Naive thymus-derived CD8-positive, alpha-beta T cell (primary cell): ENCODE data around the gene RNF224. TPM values are rescaled to one million over a fixed set of nuclear protein-coding genes. Genes with fewer than 3 reads are reported as not detected.

Experiments used
- ATAC-seq, 2 donors: fragments of 150-1000 bp; cut with Tn5 transposase in 1 of 2; sonication (Bioruptor Pico), chemical (Tn5 transposase) in 1 of 2; 1 replicate in 1 of 2; 2 replicates in 1 of 2; pipeline ENCODE4 v1.10.0; 2021; ENCODE audit warnings: mild to moderate bottlenecking in 2 of 2, moderate library complexity in 2 of 2
- POLR2A ChIA-PET: fragments of 350-600 bp; sonication (Branson Sonifier 250); formaldehyde crosslinking; loops from one replicate; lab custom pipeline; 2021; ENCODE audit warnings: antibody characterized with exemption; lab: Charles Lee
- DNase-seq, 10 donors: peaks; one replicate each; pipeline versions ENCODE4 v3.0.0 to v3.0.0-alpha.2; 2020 to 2022
- H3K27ac Mint-ChIP-seq, 10 donors: one replicate each; pipeline ENCODE4 v1.8.0; 2020 to 2022; ENCODE audit warnings: mild to moderate bottlenecking in 10 of 10, mixed read lengths in 10 of 10, moderate library complexity in 4 of 10, inconsistent platforms in 1 of 10
- H3K27me3 Mint-ChIP-seq, 5 donors: one replicate each; pipeline ENCODE4 v1.8.0; 2021 to 2022; ENCODE audit warnings: mixed read lengths in 5 of 5
- H3K36me3 Mint-ChIP-seq, 3 donors: one replicate each; pipeline ENCODE4 v1.8.0; 2020 to 2022; ENCODE audit warnings: mixed read lengths in 3 of 3, mild to moderate bottlenecking in 2 of 3, inconsistent platforms in 1 of 3
- H3K4me1 Mint-ChIP-seq, 4 donors: one replicate each; pipeline ENCODE4 v1.8.0; 2021 to 2022; ENCODE audit warnings: mixed read lengths in 4 of 4
- H3K4me3 Mint-ChIP-seq, 10 donors: one replicate each; pipeline ENCODE4 v1.8.0; 2020 to 2022; ENCODE audit warnings: mild to moderate bottlenecking in 10 of 10, mixed read lengths in 10 of 10, moderate library complexity in 6 of 10, inconsistent platforms in 1 of 10
- H3K9me3 Mint-ChIP-seq, 9 donors: one replicate each; pipeline ENCODE4 v1.8.0; 2020 to 2022; ENCODE audit warnings: mixed read lengths in 9 of 9, mild to moderate bottlenecking in 3 of 9, inconsistent platforms in 1 of 9, moderate library complexity in 1 of 9
- polyA plus RNA-seq, 3 donors: library from polyadenylated mRNA; unstranded; fragments of 300-500 nt; fragmentation: Illumina TruSeq; gene quantifications; one replicate each; pipeline ENCODE4 v1.2.3, GENCODE V29; 2021
- total RNA-seq, 8 experiments: library from RNA in 2 of 8; stranded (reverse) in 2 of 8; gene quantifications; one replicate each; pipeline ENCODE4 v1.2.3 and lab custom pipeline; 2021 to 2026

Gene RNF224
- total and polyA plus RNA-seq, 5 experiments from 2014 or later, result 0.21 TPM; not detected in 4

- H3K4me1 Mint-ChIP-seq, result peaks cover 5 to 14% (median 12%) of the 10 kb centered on the region in 4 donors
- DNase-seq (no peak), ATAC-seq (no peak)
- H3K4me3 Mint-ChIP-seq, result peak within 1 kb of the TSS; percentile 73 to 89 (median 82)
- POLR2A ChIA-PET, result interaction anchor here (2.0 to 6.4 kb wide), 7 partner anchors 16 to 138 kb away, joined by 4 to 85 read pairs (median 34); partner anchors contain the start of genes ANAPC2, MAN1B1, NDOR1 and SSNA1
- peaks cover 2 to 10% (median 4%) of the 10 kb centered on the region in 5 donors for H3K27me3 Mint-ChIP-seq
- H3K27ac Mint-ChIP-seq, result peak within 1 kb of the TSS in 9 of 10 donors; percentile 67 to 92 (median 84)
- H3K9me3 Mint-ChIP-seq, result no peaks in the 10 kb centered on the region
- H3K36me3 Mint-ChIP-seq, result peaks cover 0 to 2% (median 1%) of the 10 kb centered on the region in 3 donors
These were observed 2.2 kb upstream of the RNF224 start, which contains the start of gene CYSRT1 for GRCh38 chr9:137224830-137225694. Gene CYSRT1, plus strand, starts transcription at chr9:137225174. Its CDS starts 448 bp downstream, at chr9:137225622.

GRCh38 chr9:137225699-137226331, 1.5 kb upstream of the RNF224 start:
- Mint-ChIP-seq H3K4me1 (peaks cover 5 to 14% (median 12%) of the 10 kb centered on the region in 4 donors), H3K27me3 (peaks cover 2 to 10% (median 4%) of the 10 kb centered on the region in 5 donors), H3K9me3 (no peaks in the 10 kb centered on the region), H3K27ac (peak overlapping the region in 1 of 10 donors; percentile 20), H3K4me3 (peak overlapping the region in 1 of 10 donors; percentile 38), H3K36me3 (peaks cover 0 to 2% (median 1%) of the 10 kb centered on the region in 3 donors)
- POLR2A ChIA-PET, result interaction anchor here (2.4 to 6.4 kb wide), 3 partner anchors 22 to 139 kb away, joined by 11 to 85 read pairs (median 59); partner anchors contain the start of genes ANAPC2, MAN1B1, NDOR1 and SSNA1
- DNase-seq (no peak), ATAC-seq (no peak)

GRCh38 chr9:137226338-137227053, 806 bp upstream of the RNF224 start:
- H3K4me3 Mint-ChIP-seq, result no peak overlapping the region
- POLR2A ChIA-PET, result interaction anchor here (1.0 to 6.4 kb wide), 6 partner anchors 38 to 140 kb away, joined by 3 to 59 read pairs (median 6); partner anchors contain the start of genes ANAPC2, MAN1B1 and SSNA1
- peaks cover 5 to 14% (median 12%) of the 10 kb centered on the region in 4 donors for H3K4me1 Mint-ChIP-seq
- no peak for DNase-seq
- peaks cover 2 to 11% (median 4%) of the 10 kb centered on the region in 5 donors for H3K27me3 Mint-ChIP-seq
- H3K9me3 Mint-ChIP-seq, result no peaks in the 10 kb centered on the region
- ATAC-seq, result no peak
- peaks cover 0 to 2% (median 1%) of the 10 kb centered on the region in 3 donors for H3K36me3 Mint-ChIP-seq
- H3K27ac Mint-ChIP-seq, result no peak overlapping the region

GRCh38 chr9:137227853-137228505, 677 bp downstream of the RNF224 start:
- peaks cover 0 to 2% (median 1%) of the 10 kb centered on the region in 3 donors for H3K36me3 Mint-ChIP-seq
- no peaks in the 10 kb centered on the region for H3K9me3 Mint-ChIP-seq
- H3K4me3 Mint-ChIP-seq, result peak overlapping the region in 4 of 10 donors; percentile 20 to 64 (median 38)
- DNase-seq, result no peak
- H3K27me3 Mint-ChIP-seq, result peaks cover 2 to 18% (median 4%) of the 10 kb centered on the region in 5 donors
- peak overlapping the region in 3 of 10 donors; percentile 56 to 90 (median 82) for H3K27ac Mint-ChIP-seq
- no peak for ATAC-seq
- POLR2A ChIA-PET, result interaction anchor here (0.9 to 6.4 kb wide), 7 partner anchors 9 to 132 kb away, joined by 3 to 59 read pairs (median 5); partner anchors contain the start of genes ANAPC2 and SSNA1
- H3K4me1 Mint-ChIP-seq, result peaks cover 4 to 13% (median 9%) of the 10 kb centered on the region in 4 donors

GRCh38 chr9:137228506-137228967, 1.2 kb downstream of the RNF224 start:
- Mint-ChIP-seq H3K4me3 (no peak overlapping the region), H3K27ac (no peak overlapping the region), H3K36me3 (peaks cover 0 to 2% (median 1%) of the 10 kb centered on the region in 3 donors), H3K9me3 (no peaks in the 10 kb centered on the region), H3K4me1 (peaks cover 3 to 12% (median 7%) of the 10 kb centered on the region in 4 donors), H3K27me3 (peaks cover 2 to 18% (median 4%) of the 10 kb centered on the region in 5 donors)
- POLR2A ChIA-PET, result interaction anchor here (1.0 to 6.4 kb wide), 4 partner anchors 8 to 182 kb away, joined by 3 to 59 read pairs (median 4); partner anchors contain the start of genes ANAPC2 and SSNA1
- ATAC-seq, result no peak
- DNase-seq, result no peak

GRCh38 chr9:137228968-137229896, 1.9 kb downstream of the RNF224 start:
- peaks cover 3 to 9% (median 5%) of the 10 kb centered on the region in 4 donors for H3K4me1 Mint-ChIP-seq
- H3K27ac Mint-ChIP-seq, result no peak overlapping the region
- ATAC-seq (no peak), DNase-seq (no peak)
- POLR2A ChIA-PET, result interaction anchor here (1.0 to 3.0 kb wide), 4 partner anchors 8 to 183 kb away, joined by 3 to 8 read pairs (median 4); partner anchors contain the start of gene TUBB4B
- H3K4me3 Mint-ChIP-seq, result peak overlapping the region in 1 of 10 donors; percentile 10
- H3K36me3 Mint-ChIP-seq, result peaks cover 0 to 2% (median 1%) of the 10 kb centered on the region in 3 donors
- H3K27me3 Mint-ChIP-seq, result peaks cover 2 to 18% (median 4%) of the 10 kb centered on the region in 5 donors
- H3K9me3 Mint-ChIP-seq, result no peaks in the 10 kb centered on the region

- POLR2A ChIA-PET, result interaction anchor here (3.0 kb wide), 1 partner anchor 10 kb away, joined by 8 read pairs; the partner anchor contains the start of gene TUBB4B
- H3K4me3 Mint-ChIP-seq, result no peak overlapping the region
- ATAC-seq (no peak), DNase-seq (no peak)
- H3K9me3 Mint-ChIP-seq, result no peaks in the 10 kb centered on the region
- peaks cover 4 to 12% (median 6%) of the 10 kb centered on the region in 4 donors for H3K4me1 Mint-ChIP-seq
- peaks cover 0 to 2% (median 1%) of the 10 kb centered on the region in 3 donors for H3K36me3 Mint-ChIP-seq
- no peak overlapping the region for H3K27ac Mint-ChIP-seq
- H3K27me3 Mint-ChIP-seq, result peaks cover 2 to 24% (median 4%) of the 10 kb centered on the region in 5 donors
These were observed 2.8 kb downstream of the RNF224 start for GRCh38 chr9:137229903-137230704.

- H3K4me1 Mint-ChIP-seq, result peaks cover 5 to 11% (median 7%) of the 10 kb centered on the region in 4 donors
These were observed 3.5 kb downstream of the RNF224 start, which contains the start of gene SLC34A3 for GRCh38 chr9:137230705-137231371. Gene SLC34A3, plus strand, starts transcription at chr9:137230901. Its CDS starts 802 bp downstream, at chr9:137231703.

More at GRCh38 chr9:137230705-137231371, 3.5 kb downstream of the RNF224 start, which contains the start of gene SLC34A3:
- Mint-ChIP-seq H3K4me3 (no peak within 1 kb of the TSS), H3K27ac (no peak within 1 kb of the TSS), H3K9me3 (no peaks in the 10 kb centered on the region), H3K27me3 (peaks cover 2 to 28% (median 4%) of the 10 kb centered on the region in 5 donors), H3K36me3 (peaks cover 0 to 2% (median 1%) of the 10 kb centered on the region in 3 donors)
- POLR2A ChIA-PET, result interaction anchor here (0.5 to 3.0 kb wide), 2 partner anchors 9 to 98 kb away, joined by 3 to 8 read pairs; partner anchors contain the start of gene TUBB4B
- no peak for ATAC-seq
- no peak for DNase-seq
